GM12874 (cell line): ENCODE measurements around the gene PRRT4.

Experiments used
- TF ChIP-seq, protein P1 (sequence below): IDR thresholded peaks from 2 replicates; pipeline ENCODE4 v1.5.1; 2011; ENCODE audit warnings: low read depth, mild to moderate bottlenecking, control low read depth, low read length, moderate library complexity; ENCODE audit not compliant: insufficient read depth

PRRT4 gene

GRCh38 chr7:128392446-128393327 lies 31.2 kb upstream of the PRRT4 start:
- TF ChIP-seq, protein P1, sequence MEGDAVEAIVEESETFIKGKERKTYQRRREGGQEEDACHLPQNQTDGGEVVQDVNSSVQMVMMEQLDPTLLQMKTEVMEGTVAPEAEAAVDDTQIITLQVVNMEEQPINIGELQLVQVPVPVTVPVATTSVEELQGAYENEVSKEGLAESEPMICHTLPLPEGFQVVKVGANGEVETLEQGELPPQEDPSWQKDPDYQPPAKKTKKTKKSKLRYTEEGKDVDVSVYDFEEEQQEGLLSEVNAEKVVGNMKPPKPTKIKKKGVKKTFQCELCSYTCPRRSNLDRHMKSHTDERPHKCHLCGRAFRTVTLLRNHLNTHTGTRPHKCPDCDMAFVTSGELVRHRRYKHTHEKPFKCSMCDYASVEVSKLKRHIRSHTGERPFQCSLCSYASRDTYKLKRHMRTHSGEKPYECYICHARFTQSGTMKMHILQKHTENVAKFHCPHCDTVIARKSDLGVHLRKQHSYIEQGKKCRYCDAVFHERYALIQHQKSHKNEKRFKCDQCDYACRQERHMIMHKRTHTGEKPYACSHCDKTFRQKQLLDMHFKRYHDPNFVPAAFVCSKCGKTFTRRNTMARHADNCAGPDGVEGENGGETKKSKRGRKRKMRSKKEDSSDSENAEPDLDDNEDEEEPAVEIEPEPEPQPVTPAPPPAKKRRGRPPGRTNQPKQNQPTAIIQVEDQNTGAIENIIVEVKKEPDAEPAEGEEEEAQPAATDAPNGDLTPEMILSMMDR, result no peak

GRCh38 chr7:128391805-128392204 lies 30.3 kb upstream of the PRRT4 start:
- TF ChIP-seq, protein P1, result no peak

- TF ChIP-seq, protein P1, result no peak
These were observed 29.5 kb upstream of the PRRT4 start for GRCh38 chr7:128390871-128391565.

DNA sequence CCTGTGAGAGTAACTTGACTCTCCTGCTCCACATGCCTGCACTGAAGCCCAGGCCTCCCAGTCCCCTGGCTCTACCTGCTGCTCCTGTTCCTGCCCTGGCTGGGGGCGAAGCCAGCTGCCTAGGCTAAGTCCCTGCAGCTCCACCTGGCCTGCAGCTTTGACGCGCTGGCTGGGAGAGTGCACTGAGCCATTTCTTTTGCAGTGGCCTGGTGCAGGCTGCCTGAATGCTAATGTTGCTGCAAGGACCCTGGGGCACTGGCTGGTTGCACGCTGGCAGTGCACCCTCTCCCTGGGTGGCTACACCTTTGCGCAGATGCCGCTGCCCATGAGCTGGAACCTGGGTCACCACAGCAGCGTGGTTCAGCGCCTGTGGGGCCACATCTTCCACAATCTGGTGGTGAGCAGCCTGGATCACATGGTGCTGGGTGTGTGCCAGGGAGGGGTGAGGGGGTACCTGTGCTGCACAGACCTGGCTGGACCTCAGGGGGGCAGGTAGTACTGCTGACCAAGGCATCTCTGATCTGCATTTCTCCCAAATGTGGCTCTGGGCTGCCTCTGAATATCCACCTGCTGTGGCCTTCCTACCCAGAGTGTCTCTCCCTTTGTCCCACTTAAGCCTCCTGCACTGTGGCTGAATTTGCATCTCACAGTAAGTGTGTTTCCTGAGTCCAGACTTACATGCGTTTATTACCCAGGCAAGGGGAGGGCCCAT lies 28.3 kb upstream of the PRRT4 start:
- TF ChIP-seq, protein P1, result no peak

DNA sequence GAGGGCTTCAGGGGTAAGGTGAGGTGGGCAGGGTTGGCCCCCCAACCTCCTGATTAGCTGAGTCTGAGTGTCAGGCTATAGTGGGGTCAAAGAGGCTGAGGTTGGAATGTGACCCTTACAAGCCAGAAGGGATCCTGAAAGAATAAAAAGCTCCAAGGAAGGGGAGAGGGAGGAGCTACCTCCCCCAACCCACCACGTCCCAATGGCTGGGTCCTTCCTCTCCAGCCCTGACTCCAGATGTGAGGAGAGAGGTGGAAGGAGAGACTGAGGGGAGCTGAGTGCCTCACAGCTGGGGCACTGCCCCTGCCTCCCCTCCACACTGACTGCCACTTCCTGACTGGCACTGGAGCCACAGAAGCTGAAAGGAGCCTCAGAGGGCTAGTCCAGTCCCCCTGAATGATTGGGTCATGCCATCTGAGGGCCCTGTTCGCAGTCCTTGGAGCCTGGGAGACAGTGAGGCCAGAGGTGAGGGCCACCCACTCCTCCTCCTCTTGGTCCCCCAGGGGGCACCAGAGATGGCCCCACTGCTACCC lies 27.7 kb upstream of the PRRT4 start:
- TF ChIP-seq, protein P1, result no peak

DNA sequence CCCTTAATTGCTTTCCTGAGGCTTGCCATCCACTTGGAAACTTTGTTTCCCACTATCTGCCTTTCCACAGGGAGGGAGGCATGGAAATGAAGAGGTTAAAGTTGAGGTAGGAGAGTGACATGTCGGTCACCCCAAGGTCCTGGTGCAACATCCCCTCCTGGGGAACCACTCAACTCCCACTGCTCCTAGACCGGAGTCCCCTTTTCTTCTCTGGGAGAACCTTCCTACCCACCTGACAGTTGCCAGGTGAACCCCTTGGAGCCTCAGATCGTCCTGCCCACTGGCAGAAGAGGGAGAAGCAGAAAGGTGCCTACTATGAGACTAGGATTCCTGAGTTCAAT lies 26.6 kb upstream of the PRRT4 start:
- TF ChIP-seq, protein P1, result no peak
